ENCODE data around the gene TSPAN11.

DNA sequence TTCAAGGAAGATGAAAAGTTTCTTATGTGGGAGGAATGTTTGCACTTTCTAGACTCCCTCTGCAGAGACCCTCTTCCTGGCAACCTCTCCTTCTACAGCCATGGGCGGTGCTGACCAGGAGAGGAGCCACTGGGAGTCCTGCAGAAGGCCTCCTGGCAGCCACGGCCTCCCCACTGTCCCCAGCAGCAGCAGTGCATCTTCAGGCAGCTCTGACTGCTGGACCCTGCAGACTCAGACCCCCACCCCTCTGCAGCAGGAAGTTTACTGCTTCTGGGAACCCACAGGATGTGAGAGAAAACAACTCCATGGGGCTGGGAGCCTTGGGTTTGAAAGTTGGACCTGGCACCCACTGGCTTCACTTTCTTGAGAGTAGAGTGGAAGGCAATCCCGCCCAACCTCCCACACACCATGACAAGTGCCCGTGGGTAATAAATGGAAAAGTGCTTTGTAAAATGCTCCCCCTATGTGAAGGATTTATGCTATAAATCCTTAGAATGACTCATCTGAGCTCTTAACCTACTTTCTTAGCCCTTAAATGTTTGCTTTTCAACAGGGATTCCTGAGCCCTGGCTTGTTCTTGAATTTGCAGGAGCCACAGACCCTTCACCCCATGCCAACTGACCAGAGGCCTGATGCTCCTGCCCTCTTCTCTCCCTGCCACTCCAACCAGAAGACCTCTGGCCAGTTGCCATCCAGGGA is 109.6 kb downstream of the TSPAN11 start:
- TF ChIP-seq, protein P1, sequence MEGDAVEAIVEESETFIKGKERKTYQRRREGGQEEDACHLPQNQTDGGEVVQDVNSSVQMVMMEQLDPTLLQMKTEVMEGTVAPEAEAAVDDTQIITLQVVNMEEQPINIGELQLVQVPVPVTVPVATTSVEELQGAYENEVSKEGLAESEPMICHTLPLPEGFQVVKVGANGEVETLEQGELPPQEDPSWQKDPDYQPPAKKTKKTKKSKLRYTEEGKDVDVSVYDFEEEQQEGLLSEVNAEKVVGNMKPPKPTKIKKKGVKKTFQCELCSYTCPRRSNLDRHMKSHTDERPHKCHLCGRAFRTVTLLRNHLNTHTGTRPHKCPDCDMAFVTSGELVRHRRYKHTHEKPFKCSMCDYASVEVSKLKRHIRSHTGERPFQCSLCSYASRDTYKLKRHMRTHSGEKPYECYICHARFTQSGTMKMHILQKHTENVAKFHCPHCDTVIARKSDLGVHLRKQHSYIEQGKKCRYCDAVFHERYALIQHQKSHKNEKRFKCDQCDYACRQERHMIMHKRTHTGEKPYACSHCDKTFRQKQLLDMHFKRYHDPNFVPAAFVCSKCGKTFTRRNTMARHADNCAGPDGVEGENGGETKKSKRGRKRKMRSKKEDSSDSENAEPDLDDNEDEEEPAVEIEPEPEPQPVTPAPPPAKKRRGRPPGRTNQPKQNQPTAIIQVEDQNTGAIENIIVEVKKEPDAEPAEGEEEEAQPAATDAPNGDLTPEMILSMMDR (IDR thresholded peaks at IDR 0.05): no peak
- TF ChIP-seq POLR2AphosphoS5 (IDR thresholded peaks at IDR 0.05; ENCODE audit: low read depth, low read length) (no peak), SIN3A (IDR thresholded peaks at IDR 0.05; ENCODE audit: borderline replicate concordance, insufficient read depth, low read depth, low read length) (no peak), TCF7L2 (IDR thresholded peaks at IDR 0.05; ENCODE audit: low read depth, low read length) (no peak)
- TF ChIP-seq, protein P2, sequence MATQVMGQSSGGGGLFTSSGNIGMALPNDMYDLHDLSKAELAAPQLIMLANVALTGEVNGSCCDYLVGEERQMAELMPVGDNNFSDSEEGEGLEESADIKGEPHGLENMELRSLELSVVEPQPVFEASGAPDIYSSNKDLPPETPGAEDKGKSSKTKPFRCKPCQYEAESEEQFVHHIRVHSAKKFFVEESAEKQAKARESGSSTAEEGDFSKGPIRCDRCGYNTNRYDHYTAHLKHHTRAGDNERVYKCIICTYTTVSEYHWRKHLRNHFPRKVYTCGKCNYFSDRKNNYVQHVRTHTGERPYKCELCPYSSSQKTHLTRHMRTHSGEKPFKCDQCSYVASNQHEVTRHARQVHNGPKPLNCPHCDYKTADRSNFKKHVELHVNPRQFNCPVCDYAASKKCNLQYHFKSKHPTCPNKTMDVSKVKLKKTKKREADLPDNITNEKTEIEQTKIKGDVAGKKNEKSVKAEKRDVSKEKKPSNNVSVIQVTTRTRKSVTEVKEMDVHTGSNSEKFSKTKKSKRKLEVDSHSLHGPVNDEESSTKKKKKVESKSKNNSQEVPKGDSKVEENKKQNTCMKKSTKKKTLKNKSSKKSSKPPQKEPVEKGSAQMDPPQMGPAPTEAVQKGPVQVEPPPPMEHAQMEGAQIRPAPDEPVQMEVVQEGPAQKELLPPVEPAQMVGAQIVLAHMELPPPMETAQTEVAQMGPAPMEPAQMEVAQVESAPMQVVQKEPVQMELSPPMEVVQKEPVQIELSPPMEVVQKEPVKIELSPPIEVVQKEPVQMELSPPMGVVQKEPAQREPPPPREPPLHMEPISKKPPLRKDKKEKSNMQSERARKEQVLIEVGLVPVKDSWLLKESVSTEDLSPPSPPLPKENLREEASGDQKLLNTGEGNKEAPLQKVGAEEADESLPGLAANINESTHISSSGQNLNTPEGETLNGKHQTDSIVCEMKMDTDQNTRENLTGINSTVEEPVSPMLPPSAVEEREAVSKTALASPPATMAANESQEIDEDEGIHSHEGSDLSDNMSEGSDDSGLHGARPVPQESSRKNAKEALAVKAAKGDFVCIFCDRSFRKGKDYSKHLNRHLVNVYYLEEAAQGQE (IDR thresholded peaks at IDR 0.05; ENCODE audit: insufficient read depth in 1 of 2, low read depth in 2 of 2, low read length in 1 of 2): no peak
